GM19023 (cell line): Measurements from ENCODE around the gene SEMA3C.

ENCODE experiments used
- ATAC-seq: cut with Tn5 transposase; IDR thresholded peaks from one replicate; pipeline ENCODE4 v1.9.1; 2021; ENCODE audit warnings: mild to moderate bottlenecking, moderate library complexity; ENCODE audit not compliant: unreplicated experiment

SEMA3C gene

GRCh38 chr7:80829527-80829926 is 89.3 kb downstream of the SEMA3C start:
- ATAC-seq = no peak

- ATAC-seq = no peak
Measured at GRCh38 chr7:80827239-80827633, 91.6 kb downstream of the SEMA3C start.

GRCh38 chr7:80826520-80827238 is 92.2 kb downstream of the SEMA3C start:
- no peak for ATAC-seq

- ATAC-seq = no peak
Measured at GRCh38 chr7:80825499-80825898, 93.4 kb downstream of the SEMA3C start.

- no peak for ATAC-seq
Measured at GRCh38 chr7:80824253-80824652, 94.6 kb downstream of the SEMA3C start.

- ATAC-seq = no peak
Measured at GRCh38 chr7:80823057-80823456, 95.8 kb downstream of the SEMA3C start.

GRCh38 chr7:80821771-80822319 is 97.0 kb downstream of the SEMA3C start:
- ATAC-seq = no peak

- no peak for ATAC-seq
Measured at GRCh38 chr7:80819503-80819902, 99.3 kb downstream of the SEMA3C start.

GRCh38 chr7:80818181-80818580 is 100.7 kb downstream of the SEMA3C start:
- ATAC-seq = no peak

- no peak for ATAC-seq
Measured at GRCh38 chr7:80816806-80817205, 102.0 kb downstream of the SEMA3C start.

GRCh38 chr7:80815733-80816132 is 103.1 kb downstream of the SEMA3C start:
- ATAC-seq = no peak

GRCh38 chr7:80809545-80809944 is 109.3 kb downstream of the SEMA3C start:
- no peak for ATAC-seq

- ATAC-seq = no peak
Measured at GRCh38 chr7:80807166-80807900, 111.5 kb downstream of the SEMA3C start.

- no peak for ATAC-seq
Measured at GRCh38 chr7:80806663-80807062, 112.2 kb downstream of the SEMA3C start.

- ATAC-seq = no peak
Measured at GRCh38 chr7:80804589-80804988, 114.3 kb downstream of the SEMA3C start.

- ATAC-seq = no peak
Measured at GRCh38 chr7:80802527-80802926, 116.3 kb downstream of the SEMA3C start.

- no peak for ATAC-seq
Measured at GRCh38 chr7:80794631-80795573, 123.9 kb downstream of the SEMA3C start.

- ATAC-seq = no peak
Measured at GRCh38 chr7:80791509-80791929, 127.3 kb downstream of the SEMA3C start.

GRCh38 chr7:80790877-80791276 is 128.0 kb downstream of the SEMA3C start:
- no peak for ATAC-seq

- no peak for ATAC-seq
Measured at GRCh38 chr7:80787721-80788120, 131.1 kb downstream of the SEMA3C start.

GRCh38 chr7:80785961-80786536 is 132.8 kb downstream of the SEMA3C start:
- no peak for ATAC-seq
